HG03066 (cell line): ENCODE data around the gene UBE2L3.

Experiments used
- ATAC-seq: cut with Tn5 transposase; IDR thresholded peaks from one replicate; pipeline ENCODE4 v1.9.1; 2021; ENCODE audit warnings: low read depth; ENCODE audit not compliant: unreplicated experiment

UBE2L3 gene

DNA sequence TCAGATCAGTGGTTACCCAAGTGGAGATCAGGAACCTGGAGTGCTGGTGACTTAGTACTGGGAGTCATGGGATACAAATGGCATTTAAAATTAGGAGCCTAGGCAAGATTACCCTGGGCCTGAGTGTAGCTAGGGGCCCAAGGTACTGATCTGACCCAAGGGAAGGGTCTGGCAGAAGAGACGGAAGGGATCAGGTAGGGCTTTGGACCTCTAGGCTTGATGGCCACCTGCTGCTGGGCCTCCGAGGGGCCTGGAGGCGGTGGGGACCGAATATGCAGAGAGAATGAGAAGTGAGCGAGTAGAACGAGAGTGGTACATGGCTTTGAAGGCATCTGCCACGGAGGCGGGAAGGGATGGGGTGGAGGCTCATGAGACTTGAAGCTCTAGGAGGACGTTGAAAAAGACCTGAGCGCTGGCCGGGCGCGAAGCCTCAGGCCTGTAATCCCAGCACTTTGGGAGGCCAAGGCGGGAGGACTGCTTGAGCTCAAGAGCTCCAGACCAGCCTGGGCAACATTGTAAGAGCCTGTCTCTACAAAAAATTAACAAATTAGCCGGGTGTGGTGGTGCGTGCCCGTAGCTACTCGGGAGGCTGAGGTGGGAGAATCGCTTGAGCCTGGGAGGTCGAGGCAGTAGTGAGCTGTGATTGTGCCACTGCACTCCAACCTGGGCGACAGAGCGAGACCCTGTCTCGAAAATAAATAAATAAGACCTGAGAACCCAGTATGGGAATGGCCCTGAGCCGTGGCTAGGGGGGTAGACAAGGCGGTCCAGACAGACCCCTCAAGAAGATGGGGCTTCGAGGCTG, 97.7 kb downstream of the UBE2L3 start:
- ATAC-seq, result no peak

- ATAC-seq, result no peak
These were observed 99.3 kb downstream of the UBE2L3 start for GRCh38 chr22:21666786-21667185.

- no peak for ATAC-seq
These were observed 101.5 kb downstream of the UBE2L3 start for GRCh38 chr22:21669026-21669425.

- no peak for ATAC-seq
These were observed 104.7 kb downstream of the UBE2L3 start for GRCh38 chr22:21672107-21672629.
